HepG2 (cell line): ENCODE measurements around the gene ARHGAP12. TPM values are rescaled to one million over a fixed set of nuclear protein-coding genes. Genes with fewer than 3 reads are reported as not detected.

Source experiments
- ARNT2 ChIP-seq: sonication (generic); formaldehyde crosslinking; IDR thresholded peaks from 2 replicates; pipeline ENCODE4 v1.8.0; 2022; ENCODE audit warnings: mild to moderate bottlenecking, low read depth, missing genetic modification reagents, moderate library complexity
- BORCS8-MEF2B ChIP-seq: sonication (generic); formaldehyde crosslinking; IDR thresholded peaks from 2 replicates; pipeline ENCODE4 v1.8.0; 2022; ENCODE audit warnings: mild to moderate bottlenecking, missing genetic modification reagents
- CBFB ChIP-seq: sonication (generic); formaldehyde crosslinking; IDR thresholded peaks from 2 replicates; pipeline ENCODE4 v1.4.0; 2020; ENCODE audit warnings: missing genetic modification reagents
- NBN ChIP-seq: fragments of 450-650 bp; conservative IDR thresholded peaks from 2 replicates; pipeline ENCODE4 v1.6.1; 2017
- NCOA5 ChIP-seq: sonication (generic); formaldehyde crosslinking; IDR thresholded peaks from 2 replicates; pipeline ENCODE4 v1.4.0; 2020; ENCODE audit warnings: missing genetic modification reagents
- NFE2 ChIP-seq: sonication (generic); formaldehyde crosslinking; IDR thresholded peaks from 2 replicates; pipeline ENCODE4 v1.4.0; 2020; ENCODE audit warnings: missing genetic modification reagents
- SAFB2 ChIP-seq: sonication (generic); formaldehyde crosslinking; IDR thresholded peaks from 2 replicates; pipeline ENCODE4 v1.5.1; 2020; ENCODE audit warnings: missing genetic modification reagents, low read depth, mild to moderate bottlenecking, borderline replicate concordance
- SRF ChIP-seq: IDR thresholded peaks from 2 replicates; pipeline ENCODE4 v1.6.1; 2011; ENCODE audit warnings: mild to moderate bottlenecking, low read depth, low read length, moderate library complexity
- TOPORS ChIP-seq: sonication (generic); formaldehyde crosslinking; IDR thresholded peaks from 2 replicates; pipeline ENCODE4 v1.8.0; 2023; ENCODE audit warnings: mild to moderate bottlenecking, missing genetic modification reagents
- WIZ ChIP-seq: sonication (generic); formaldehyde crosslinking; IDR thresholded peaks from 2 replicates; pipeline ENCODE4 v1.5.1; 2020; ENCODE audit warnings: mild to moderate bottlenecking, missing genetic modification reagents
- ZNF143 ChIP-seq: sonication (generic); formaldehyde crosslinking; IDR thresholded peaks from 2 replicates; pipeline ENCODE4 v1.4.0; 2020; ENCODE audit warnings: missing genetic modification reagents
- ZNF232 ChIP-seq: sonication (generic); formaldehyde crosslinking; IDR thresholded peaks from 2 replicates; pipeline ENCODE4 v1.4.0; 2020; ENCODE audit warnings: missing genetic modification reagents, borderline replicate concordance
- ZSCAN31 ChIP-seq: sonication (generic); formaldehyde crosslinking; IDR thresholded peaks from 2 replicates; pipeline ENCODE4 v1.5.0; 2020; ENCODE audit warnings: low read depth, mild to moderate bottlenecking, missing genetic modification reagents
- polyA plus RNA-seq, 8 experiments: library from polyadenylated mRNA; depleted of rRNA in 3 of 8; stranded (reverse) in 7 of 8; unstranded in 1 of 8; fragments of >200 nt; fragmentation: Illumina TruSeq in 4 of 8; extraction: Trizol in 4 of 8; gene quantifications; 2 replicates each; pipeline versions ENCODE4 v1.2.1 to v1.2.3, GENCODE V29; 2011 to 2016; ENCODE audit warnings: low read depth in 4 of 8, missing spikeins in 1 of 8, mixed read lengths in 1 of 8; ENCODE audit not compliant: insufficient read depth in 1 of 8
- total RNA-seq, 5 experiments: library from RNA; depleted of rRNA; stranded (reverse); fragments of >200 nt; fragmentation: Illumina TruSeq; extraction: Trizol; gene quantifications; 2 replicates each; pipeline ENCODE4 v1.2.3, GENCODE V29; 2016; ENCODE audit warnings: low read depth in 1 of 5
- TF ChIP-seq, protein P1 (sequence below): sonication (generic); formaldehyde crosslinking; IDR thresholded peaks from 2 replicates; pipeline ENCODE4 v1.5.0; 2020; ENCODE audit warnings: mild to moderate bottlenecking, missing genetic modification reagents
- TF ChIP-seq, protein P2 (sequence below): sonication (generic); formaldehyde crosslinking; IDR thresholded peaks from 2 replicates; pipeline ENCODE4 v1.4.0; 2020; ENCODE audit warnings: missing genetic modification reagents, borderline replicate concordance
- TF ChIP-seq, protein P3 (sequence below): sonication (generic); formaldehyde crosslinking; IDR thresholded peaks from 2 replicates; pipeline ENCODE4 v1.5.0; 2020; ENCODE audit warnings: missing genetic modification reagents
- TF ChIP-seq, protein P4 (sequence below): sonication (generic); formaldehyde crosslinking; IDR thresholded peaks from 2 replicates; pipeline ENCODE4 v1.5.0; 2020; ENCODE audit warnings: mild to moderate bottlenecking, missing genetic modification reagents, borderline replicate concordance

Gene ARHGAP12
- total and polyA plus RNA-seq, 2 of the 13 experiments (the other 11 are each of a cell fraction or from before 2014, with no cell fraction given) = 25.0 to 54.6 TPM

DNA sequence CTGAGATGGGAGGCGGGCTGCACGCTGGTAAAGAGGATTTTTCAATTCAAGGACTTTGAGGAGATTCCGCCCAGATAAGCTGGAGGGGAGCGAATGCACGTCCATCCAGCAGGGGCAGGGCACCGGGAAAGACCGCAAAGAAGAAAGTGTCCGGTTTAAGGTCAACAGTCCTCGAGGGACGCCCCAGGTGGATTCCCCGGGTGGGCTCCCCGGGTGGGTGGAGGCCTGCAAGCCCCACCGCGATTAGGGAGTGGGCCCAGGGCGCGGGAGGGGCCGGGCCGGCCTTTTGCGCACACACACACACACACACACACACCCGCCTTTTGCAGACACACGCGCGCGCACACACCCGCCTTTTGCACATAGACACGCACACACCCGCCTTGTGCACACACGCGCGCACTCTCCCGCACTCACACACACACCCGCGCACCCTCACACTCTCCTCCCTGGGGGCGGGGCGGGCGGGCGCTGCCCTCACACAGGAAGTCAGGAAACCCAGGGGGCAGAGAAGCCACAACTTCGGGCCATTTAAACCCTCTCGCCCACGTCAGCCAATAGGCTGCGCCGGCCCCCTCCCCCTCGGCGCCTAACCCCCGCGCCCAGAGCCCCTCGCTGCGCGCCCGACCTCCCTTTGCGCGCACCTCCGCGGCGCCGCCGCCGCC, 615 bp downstream of the ARHGAP12 start (continued):
- TF ChIP-seq SRF = no peak
- no peak for TF ChIP-seq ZSCAN31 (CRISPR knock-in tag)
- no peak for TF ChIP-seq TOPORS (CRISPR knock-in tag)
- TF ChIP-seq ZNF232 = no peak
- TF ChIP-seq, protein P1, sequence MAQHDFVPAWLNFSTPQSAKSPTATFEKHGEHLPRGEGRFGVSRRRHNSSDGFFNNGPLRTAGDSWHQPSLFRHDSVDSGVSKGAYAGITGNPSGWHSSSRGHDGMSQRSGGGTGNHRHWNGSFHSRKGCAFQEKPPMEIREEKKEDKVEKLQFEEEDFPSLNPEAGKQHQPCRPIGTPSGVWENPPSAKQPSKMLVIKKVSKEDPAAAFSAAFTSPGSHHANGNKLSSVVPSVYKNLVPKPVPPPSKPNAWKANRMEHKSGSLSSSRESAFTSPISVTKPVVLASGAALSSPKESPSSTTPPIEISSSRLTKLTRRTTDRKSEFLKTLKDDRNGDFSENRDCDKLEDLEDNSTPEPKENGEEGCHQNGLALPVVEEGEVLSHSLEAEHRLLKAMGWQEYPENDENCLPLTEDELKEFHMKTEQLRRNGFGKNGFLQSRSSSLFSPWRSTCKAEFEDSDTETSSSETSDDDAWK (CRISPR knock-in tag) = no peak
- TF ChIP-seq ARNT2 (CRISPR knock-in tag) = no peak
- TF ChIP-seq NFE2 (CRISPR knock-in tag) = no peak
- no peak for TF ChIP-seq WIZ (CRISPR knock-in tag)
- TF ChIP-seq CBFB (CRISPR knock-in tag) = no peak
- TF ChIP-seq, protein P2, sequence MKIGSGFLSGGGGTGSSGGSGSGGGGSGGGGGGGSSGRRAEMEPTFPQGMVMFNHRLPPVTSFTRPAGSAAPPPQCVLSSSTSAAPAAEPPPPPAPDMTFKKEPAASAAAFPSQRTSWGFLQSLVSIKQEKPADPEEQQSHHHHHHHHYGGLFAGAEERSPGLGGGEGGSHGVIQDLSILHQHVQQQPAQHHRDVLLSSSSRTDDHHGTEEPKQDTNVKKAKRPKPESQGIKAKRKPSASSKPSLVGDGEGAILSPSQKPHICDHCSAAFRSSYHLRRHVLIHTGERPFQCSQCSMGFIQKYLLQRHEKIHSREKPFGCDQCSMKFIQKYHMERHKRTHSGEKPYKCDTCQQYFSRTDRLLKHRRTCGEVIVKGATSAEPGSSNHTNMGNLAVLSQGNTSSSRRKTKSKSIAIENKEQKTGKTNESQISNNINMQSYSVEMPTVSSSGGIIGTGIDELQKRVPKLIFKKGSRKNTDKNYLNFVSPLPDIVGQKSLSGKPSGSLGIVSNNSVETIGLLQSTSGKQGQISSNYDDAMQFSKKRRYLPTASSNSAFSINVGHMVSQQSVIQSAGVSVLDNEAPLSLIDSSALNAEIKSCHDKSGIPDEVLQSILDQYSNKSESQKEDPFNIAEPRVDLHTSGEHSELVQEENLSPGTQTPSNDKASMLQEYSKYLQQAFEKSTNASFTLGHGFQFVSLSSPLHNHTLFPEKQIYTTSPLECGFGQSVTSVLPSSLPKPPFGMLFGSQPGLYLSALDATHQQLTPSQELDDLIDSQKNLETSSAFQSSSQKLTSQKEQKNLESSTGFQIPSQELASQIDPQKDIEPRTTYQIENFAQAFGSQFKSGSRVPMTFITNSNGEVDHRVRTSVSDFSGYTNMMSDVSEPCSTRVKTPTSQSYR = no peak; the same call in 1 of the 2 replicates
- no peak for TF ChIP-seq NCOA5
- TF ChIP-seq NBN = no peak
- TF ChIP-seq BORCS8-MEF2B (CRISPR knock-in tag) = no peak
- TF ChIP-seq SAFB2 (CRISPR knock-in tag) = no peak
- TF ChIP-seq, protein P3, sequence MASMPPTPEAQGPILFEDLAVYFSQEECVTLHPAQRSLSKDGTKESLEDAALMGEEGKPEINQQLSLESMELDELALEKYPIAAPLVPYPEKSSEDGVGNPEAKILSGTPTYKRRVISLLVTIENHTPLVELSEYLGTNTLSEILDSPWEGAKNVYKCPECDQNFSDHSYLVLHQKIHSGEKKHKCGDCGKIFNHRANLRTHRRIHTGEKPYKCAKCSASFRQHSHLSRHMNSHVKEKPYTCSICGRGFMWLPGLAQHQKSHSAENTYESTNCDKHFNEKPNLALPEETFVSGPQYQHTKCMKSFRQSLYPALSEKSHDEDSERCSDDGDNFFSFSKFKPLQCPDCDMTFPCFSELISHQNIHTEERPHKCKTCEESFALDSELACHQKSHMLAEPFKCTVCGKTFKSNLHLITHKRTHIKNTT (CRISPR knock-in tag) = no peak
- no peak for TF ChIP-seq ZNF143 (CRISPR knock-in tag)
- TF ChIP-seq, protein P4, sequence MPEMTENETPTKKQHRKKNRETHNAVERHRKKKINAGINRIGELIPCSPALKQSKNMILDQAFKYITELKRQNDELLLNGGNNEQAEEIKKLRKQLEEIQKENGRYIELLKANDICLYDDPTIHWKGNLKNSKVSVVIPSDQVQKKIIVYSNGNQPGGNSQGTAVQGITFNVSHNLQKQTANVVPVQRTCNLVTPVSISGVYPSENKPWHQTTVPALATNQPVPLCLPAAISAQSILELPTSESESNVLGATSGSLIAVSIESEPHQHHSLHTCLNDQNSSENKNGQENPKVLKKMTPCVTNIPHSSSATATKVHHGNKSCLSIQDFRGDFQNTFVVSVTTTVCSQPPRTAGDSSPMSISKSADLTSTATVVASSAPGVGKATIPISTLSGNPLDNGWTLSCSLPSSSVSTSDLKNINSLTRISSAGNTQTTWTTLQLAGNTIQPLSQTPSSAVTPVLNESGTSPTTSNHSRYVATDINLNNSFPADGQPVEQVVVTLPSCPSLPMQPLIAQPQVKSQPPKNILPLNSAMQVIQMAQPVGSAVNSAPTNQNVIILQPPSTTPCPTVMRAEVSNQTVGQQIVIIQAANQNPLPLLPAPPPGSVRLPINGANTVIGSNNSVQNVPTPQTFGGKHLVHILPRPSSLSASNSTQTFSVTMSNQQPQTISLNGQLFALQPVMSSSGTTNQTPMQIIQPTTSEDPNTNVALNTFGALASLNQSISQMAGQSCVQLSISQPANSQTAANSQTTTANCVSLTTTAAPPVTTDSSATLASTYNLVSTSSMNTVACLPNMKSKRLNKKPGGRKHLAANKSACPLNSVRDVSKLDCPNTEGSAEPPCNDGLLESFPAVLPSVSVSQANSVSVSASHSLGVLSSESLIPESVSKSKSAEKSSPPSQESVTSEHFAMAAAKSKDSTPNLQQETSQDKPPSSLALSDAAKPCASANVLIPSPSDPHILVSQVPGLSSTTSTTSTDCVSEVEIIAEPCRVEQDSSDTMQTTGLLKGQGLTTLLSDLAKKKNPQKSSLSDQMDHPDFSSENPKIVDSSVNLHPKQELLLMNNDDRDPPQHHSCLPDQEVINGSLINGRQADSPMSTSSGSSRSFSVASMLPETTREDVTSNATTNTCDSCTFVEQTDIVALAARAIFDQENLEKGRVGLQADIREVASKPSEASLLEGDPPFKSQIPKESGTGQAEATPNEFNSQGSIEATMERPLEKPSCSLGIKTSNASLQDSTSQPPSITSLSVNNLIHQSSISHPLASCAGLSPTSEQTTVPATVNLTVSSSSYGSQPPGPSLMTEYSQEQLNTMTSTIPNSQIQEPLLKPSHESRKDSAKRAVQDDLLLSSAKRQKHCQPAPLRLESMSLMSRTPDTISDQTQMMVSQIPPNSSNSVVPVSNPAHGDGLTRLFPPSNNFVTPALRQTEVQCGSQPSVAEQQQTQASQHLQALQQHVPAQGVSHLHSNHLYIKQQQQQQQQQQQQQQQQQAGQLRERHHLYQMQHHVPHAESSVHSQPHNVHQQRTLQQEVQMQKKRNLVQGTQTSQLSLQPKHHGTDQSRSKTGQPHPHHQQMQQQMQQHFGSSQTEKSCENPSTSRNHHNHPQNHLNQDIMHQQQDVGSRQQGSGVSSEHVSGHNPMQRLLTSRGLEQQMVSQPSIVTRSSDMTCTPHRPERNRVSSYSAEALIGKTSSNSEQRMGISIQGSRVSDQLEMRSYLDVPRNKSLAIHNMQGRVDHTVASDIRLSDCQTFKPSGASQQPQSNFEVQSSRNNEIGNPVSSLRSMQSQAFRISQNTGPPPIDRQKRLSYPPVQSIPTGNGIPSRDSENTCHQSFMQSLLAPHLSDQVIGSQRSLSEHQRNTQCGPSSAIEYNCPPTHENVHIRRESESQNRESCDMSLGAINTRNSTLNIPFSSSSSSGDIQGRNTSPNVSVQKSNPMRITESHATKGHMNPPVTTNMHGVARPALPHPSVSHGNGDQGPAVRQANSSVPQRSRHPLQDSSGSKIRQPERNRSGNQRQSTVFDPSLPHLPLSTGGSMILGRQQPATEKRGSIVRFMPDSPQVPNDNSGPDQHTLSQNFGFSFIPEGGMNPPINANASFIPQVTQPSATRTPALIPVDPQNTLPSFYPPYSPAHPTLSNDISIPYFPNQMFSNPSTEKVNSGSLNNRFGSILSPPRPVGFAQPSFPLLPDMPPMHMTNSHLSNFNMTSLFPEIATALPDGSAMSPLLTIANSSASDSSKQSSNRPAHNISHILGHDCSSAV (CRISPR knock-in tag) = no peak
